Effector memory CD8-positive, alpha-beta T cell (primary cell): ENCODE data around the gene EEF1A1.
A peak's percentile ranks its signal among the peaks of the same experiment; 100 is the strongest.
"Not testable (repeated sequence)": the region's sequence is repeated elsewhere in the genome, so short reads cannot be mapped to it uniquely, and the experiment has no call there.

Source experiments
- ATAC-seq: fragments of 150-1000 bp; cut with Tn5 transposase; replicated peaks from 2 replicates; pipeline ENCODE4 v1.10.0; 2021; ENCODE audit warnings: mild to moderate bottlenecking, moderate library complexity
- DNase-seq, 3 experiments: peaks; one replicate each; pipeline ENCODE4 v3.0.0; 2021
- H3K27ac Mint-ChIP-seq, 2 donors: one replicate each; pipeline ENCODE4 v1.8.0; 2022; ENCODE audit warnings: mild to moderate bottlenecking in 2 of 2, mixed read lengths in 2 of 2, moderate library complexity in 2 of 2
- H3K27me3 Mint-ChIP-seq, 2 donors: one replicate each; pipeline ENCODE4 v1.8.0; 2022; ENCODE audit warnings: mixed read lengths in 2 of 2
- H3K36me3 Mint-ChIP-seq: one replicate; pipeline ENCODE4 v1.8.0; 2022; ENCODE audit warnings: mild to moderate bottlenecking, moderate library complexity, mixed read lengths; ENCODE audit not compliant: insufficient read depth
- H3K4me1 Mint-ChIP-seq, 2 donors: one replicate each; pipeline ENCODE4 v1.8.0; 2022; ENCODE audit warnings: low read depth in 2 of 2, mixed read lengths in 2 of 2
- H3K4me3 Mint-ChIP-seq, 2 donors: one replicate each; pipeline ENCODE4 v1.8.0; 2022; ENCODE audit warnings: mild to moderate bottlenecking in 2 of 2, mixed read lengths in 2 of 2, moderate library complexity in 2 of 2
- H3K9me3 Mint-ChIP-seq, 2 donors: one replicate each; pipeline ENCODE4 v1.8.0; 2022; ENCODE audit warnings: mixed read lengths in 2 of 2

EEF1A1 gene

DNA sequence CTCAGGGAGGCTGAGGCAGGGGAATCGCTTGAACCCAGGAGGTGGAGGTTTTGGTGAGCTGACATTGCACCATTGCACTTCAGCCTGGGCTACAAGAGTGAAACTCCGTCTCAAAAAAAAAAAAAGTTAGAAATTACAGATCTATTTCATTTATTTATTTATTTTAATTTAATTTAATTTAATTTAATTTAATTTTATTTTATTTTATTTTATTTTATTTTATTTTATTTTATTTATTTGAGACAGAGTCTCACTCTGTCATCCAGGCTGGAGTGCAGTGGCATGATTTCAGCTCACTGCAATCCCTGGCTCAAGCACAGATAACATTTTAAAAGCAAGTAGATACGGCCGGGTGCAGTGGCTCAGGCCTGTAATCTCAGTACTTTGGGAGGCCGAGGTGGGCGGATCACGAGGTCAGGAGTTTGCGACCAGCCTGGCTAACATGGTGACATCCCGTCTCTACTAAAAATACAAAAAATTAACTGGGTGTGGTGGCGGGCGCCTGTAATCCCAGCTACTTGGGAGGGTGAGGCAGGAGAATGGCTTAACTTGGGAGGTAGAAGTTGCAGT lies 34.6 kb upstream of the EEF1A1 start:
- ATAC-seq, DNase-seq, H3K27ac Mint-ChIP-seq, H3K4me3 Mint-ChIP-seq, H3K27me3 Mint-ChIP-seq, H3K36me3 Mint-ChIP-seq, H3K9me3 Mint-ChIP-seq, H3K4me1 Mint-ChIP-seq: not testable (repeated sequence)

DNA sequence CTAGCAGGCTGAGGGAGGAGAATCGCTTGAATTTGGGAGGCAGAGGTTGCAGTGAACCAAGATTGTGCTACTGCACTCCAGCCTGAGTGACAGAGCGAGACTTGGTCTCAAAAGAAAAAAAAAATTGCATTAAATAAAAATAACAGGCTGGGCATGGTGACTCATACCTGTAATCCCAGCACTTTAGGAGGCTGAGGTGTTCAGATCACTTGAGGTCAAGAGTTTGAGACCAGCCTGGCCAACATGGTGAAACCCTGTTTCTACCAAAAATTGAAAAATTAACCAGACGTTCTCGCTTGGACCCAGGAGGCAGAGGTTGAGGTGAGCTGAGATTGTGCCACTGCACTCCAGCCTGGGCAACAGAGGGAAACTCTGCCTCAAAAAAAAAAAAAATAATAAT lies 30.3 kb upstream of the EEF1A1 start:
- H3K27me3 Mint-ChIP-seq, H3K4me1 Mint-ChIP-seq, ATAC-seq, DNase-seq, H3K4me3 Mint-ChIP-seq, H3K36me3 Mint-ChIP-seq, H3K9me3 Mint-ChIP-seq, H3K27ac Mint-ChIP-seq: not testable (repeated sequence)

DNA sequence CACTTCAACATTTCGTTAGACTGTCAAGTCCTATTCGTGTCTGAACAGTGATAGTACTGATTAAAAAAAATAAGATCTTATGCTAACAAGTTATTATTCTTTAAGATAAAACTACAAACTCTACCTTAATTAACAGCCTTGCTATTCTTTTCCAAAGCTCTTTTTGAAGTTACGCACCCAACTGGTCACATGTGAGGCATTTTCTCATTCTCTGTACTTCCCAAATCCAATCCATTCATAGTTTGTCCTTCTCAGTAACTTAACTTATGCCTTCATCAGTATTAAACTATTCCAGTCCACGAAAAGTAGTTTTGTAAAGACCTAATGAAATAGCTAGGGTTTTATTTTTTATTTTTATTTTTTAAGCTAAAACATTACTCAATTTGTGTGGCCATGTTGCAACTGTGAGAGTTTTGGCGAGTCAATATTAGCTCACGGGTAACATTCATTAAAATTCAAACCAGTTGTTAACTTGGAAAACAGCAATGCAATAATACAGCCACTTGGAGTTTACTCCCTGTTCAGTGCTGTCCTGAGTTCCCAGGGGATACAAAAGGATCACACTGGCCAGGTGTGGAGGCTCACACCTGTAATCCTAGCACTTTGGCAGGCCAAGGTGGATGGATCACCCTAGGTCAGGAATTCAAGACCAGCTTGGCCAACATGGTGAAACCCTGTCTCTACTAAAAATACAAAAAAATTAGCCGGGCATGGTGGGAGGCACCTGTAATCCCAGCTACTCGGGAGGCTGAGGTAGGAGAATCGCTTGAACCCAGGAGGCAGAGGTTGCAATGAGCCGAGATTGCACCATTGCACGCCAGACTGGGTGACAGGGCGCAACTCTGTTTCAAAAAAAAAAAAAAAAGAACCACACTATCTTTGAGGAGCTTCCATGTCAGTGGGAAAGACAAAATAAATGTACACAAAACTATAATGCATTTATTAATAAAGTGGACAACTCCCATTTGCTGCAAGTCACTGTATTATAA lies 27.9 kb upstream of the EEF1A1 start:
- no peak overlapping the region for H3K4me3 Mint-ChIP-seq
- DNase-seq (no peak), ATAC-seq (no peak)
- no peak overlapping the region for H3K27ac Mint-ChIP-seq
- H3K27me3 Mint-ChIP-seq, result no peaks in the 10 kb centered on the region
- H3K9me3 Mint-ChIP-seq, result no peaks in the 10 kb centered on the region
- H3K36me3 Mint-ChIP-seq, result no peaks in the 10 kb centered on the region
- H3K4me1 Mint-ChIP-seq, result no peaks in the 10 kb centered on the region

DNA sequence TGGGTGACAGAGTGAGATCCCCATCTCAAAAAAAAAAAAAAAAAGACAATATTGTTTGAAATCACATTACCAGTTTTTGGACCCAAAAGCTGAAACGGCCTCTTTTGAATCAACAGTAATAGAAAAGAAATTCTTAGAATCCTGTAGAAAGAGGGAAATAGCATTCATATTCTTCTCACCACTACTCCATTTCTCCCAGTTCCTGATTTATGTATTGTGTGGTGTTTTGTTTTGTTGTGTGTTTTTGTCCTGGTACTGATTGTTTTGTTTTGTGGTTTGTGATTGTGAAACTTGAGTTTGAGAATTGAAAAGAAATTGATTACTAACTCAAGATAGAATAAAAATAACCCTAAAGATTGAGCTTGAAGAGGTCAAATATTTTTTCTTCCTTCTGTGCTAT lies 26.2 kb upstream of the EEF1A1 start:
- no peaks in the 10 kb centered on the region for H3K36me3 Mint-ChIP-seq
- H3K4me3 Mint-ChIP-seq, result no peak overlapping the region
- no peaks in the 10 kb centered on the region for H3K4me1 Mint-ChIP-seq
- H3K27me3 Mint-ChIP-seq, result no peaks in the 10 kb centered on the region
- no peak for ATAC-seq
- no peaks in the 10 kb centered on the region for H3K9me3 Mint-ChIP-seq
- no peak overlapping the region for H3K27ac Mint-ChIP-seq
- DNase-seq, result no peak

DNA sequence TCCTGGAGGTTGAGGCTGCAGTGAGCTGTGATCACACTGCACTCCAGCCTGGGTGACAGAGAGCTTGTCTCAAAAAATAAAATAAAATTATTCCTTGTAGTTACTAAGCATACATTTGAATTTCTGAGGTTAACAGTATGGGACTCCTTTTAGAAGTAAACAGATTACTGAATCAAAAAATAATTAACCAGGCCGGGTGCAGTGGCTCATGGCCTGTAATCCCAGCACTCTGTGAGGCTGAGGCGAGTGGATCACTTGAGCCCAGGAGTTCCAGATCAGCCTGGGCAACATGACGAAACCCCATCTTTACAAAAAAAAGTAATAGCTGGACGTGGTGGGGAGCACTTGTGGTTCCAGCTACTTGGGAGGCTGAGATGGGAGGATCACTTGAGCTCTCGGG lies 22.1 kb upstream of the EEF1A1 start:
- no peak overlapping the region for H3K27ac Mint-ChIP-seq
- no peak overlapping the region for H3K4me3 Mint-ChIP-seq
- H3K36me3 Mint-ChIP-seq, result no peaks in the 10 kb centered on the region
- no peaks in the 10 kb centered on the region for H3K9me3 Mint-ChIP-seq
- no peaks in the 10 kb centered on the region for H3K27me3 Mint-ChIP-seq
- DNase-seq (no peak), ATAC-seq (no peak)
- no peaks in the 10 kb centered on the region for H3K4me1 Mint-ChIP-seq

DNA sequence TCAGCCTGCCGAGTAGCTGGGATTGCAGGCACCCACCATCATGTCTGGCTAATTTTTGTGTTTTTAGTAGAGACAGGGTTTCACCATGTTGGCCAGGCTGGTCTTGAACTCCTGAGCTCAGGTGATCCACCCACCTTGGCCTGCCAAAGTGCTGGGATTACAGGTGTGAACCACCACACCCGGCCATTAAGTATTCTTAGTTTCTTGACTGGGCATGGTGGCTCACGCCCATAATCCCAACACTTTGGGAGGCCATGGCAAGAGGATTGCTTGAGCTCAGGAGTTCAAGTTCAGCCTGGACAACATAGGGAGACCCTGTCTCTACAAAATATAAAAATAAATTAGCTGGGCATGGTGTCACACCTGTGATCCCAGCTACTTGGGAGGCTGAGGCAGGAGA lies 21.6 kb upstream of the EEF1A1 start:
- H3K27me3 Mint-ChIP-seq, ATAC-seq, H3K4me1 Mint-ChIP-seq, DNase-seq, H3K36me3 Mint-ChIP-seq, H3K27ac Mint-ChIP-seq, H3K4me3 Mint-ChIP-seq, H3K9me3 Mint-ChIP-seq: not testable (repeated sequence)

DNA sequence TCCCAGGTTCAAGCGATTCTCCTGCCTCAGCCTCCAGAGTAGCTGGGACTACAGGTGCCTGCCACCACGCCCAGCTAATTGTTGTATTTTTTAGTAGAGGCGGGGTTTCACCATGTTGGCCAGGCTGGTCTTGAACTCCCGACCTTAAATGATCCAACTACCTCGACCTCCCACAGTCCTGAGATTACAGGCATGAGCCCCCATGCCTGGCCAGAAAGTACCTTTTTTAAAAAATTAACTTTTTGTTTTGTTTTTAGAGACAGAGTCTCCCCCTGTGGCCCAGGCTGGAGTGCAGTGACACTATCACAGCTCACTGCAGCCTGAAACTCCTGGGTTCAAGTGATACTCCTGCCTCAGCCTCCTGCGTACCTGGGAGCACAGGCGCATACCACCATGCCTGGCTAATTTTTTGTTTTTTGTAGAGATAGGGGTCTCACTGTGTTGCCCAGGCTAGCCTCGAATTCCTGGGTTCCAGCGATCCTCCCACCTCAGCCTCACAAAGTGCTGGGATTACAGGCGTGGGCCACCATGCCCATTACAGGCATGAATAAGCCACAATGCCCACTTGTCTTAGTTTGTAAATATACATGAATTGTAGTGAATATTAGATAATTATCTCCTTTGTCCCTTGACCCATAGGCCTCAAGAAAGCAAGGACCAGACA lies 17.4 kb upstream of the EEF1A1 start:
- H3K4me1 Mint-ChIP-seq, result no peaks in the 10 kb centered on the region
- ATAC-seq, result no peak
- H3K27ac Mint-ChIP-seq, result no peak overlapping the region
- no peaks in the 10 kb centered on the region for H3K36me3 Mint-ChIP-seq
- DNase-seq, result no peak
- H3K27me3 Mint-ChIP-seq, result no peaks in the 10 kb centered on the region
- no peak overlapping the region for H3K4me3 Mint-ChIP-seq
- H3K9me3 Mint-ChIP-seq, result no peaks in the 10 kb centered on the region

DNA sequence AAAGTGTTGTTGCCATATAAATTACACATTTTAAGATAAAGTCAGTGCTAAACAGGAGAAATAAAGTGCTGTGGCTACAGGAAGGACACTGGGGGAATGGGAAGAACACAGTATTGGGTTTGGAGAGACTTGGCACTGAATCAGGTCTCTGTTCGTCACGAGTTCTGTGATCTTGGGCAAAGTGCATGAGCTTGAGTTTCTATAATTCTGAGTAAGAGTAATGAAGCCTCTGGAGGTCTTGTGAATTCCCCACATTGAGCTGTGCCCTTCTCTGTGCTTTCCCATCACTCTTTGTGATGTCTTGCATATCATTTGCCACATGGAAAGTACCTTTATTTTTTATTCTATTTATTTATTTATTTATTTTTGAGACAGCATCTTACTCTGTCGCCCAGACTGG lies 16.8 kb upstream of the EEF1A1 start:
- Mint-ChIP-seq H3K9me3 (no peaks in the 10 kb centered on the region), H3K36me3 (no peaks in the 10 kb centered on the region), H3K4me3 (no peak overlapping the region), H3K4me1 (no peaks in the 10 kb centered on the region), H3K27me3 (no peaks in the 10 kb centered on the region), H3K27ac (no peak overlapping the region)
- DNase-seq (no peak), ATAC-seq (no peak)

DNA sequence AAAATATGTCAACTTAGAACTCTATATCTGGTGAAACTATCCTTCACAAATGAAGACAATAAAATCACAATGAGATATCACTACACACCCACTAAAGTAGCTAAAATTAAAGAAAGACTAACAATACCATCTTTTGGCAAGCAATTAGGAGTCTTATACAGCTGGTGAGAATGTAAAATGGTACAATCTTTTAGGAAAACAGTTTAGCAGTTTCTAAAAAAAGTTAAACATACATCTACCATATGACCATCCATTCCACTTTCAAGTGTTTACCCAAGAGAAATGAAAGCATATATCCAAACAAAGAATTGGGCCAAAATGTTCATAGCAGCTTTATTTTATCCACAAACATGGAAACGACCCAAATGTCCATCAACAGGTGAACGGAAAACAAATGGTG lies 13.8 kb upstream of the EEF1A1 start:
- Mint-ChIP-seq H3K27me3 (no peaks in the 10 kb centered on the region), H3K27ac (no peak overlapping the region), H3K4me1 (no peaks in the 10 kb centered on the region), H3K9me3 (no peaks in the 10 kb centered on the region), H3K36me3 (no peaks in the 10 kb centered on the region), H3K4me3 (no peak overlapping the region)
- no peak for ATAC-seq
- DNase-seq, result no peak

DNA sequence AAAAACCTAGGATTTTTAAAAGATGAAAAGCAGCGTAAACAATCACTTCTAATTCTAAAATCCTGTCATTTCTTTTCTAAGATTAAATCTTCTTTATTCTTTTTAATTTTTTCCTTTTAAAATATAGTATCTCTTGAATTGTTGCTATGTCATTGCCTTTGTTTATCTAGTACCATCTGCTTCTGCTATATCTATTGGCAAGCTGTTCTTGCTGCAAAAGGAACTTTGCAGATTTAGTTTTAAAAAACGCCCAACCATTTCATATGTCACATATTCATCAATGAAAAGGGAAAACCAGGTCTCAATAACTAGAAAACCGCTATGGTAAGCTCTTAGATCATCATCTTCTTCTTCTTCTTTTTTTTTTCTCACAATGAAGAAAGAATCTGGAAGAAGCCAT lies 11.5 kb upstream of the EEF1A1 start:
- Mint-ChIP-seq H3K27ac (no peak overlapping the region), H3K36me3 (no peaks in the 10 kb centered on the region), H3K27me3 (peaks cover 0 to 8% of the 10 kb centered on the region in 2 donors), H3K4me3 (no peak overlapping the region), H3K4me1 (no peaks in the 10 kb centered on the region), H3K9me3 (no peaks in the 10 kb centered on the region)
- no peak for DNase-seq
- ATAC-seq, result no peak

DNA sequence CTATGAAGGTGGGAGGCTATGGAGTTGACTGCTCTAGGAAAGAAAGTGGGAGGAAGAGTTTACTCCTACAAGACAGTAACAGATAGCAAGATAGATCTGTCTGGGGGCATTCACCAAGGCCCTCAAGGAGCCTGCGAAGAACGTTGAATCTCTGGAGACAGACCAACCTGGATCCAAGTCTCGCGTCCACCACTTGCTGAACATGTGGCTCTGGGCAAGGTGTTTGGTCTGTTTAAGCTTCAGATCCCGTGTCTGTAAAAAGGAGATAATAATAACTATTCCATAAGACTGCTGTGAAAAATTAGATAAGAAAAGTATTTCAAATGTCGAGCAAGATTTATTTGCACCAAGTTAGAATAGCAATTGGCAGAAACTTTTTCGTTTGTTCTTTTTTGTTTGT lies 8.1 kb upstream of the EEF1A1 start:
- ATAC-seq (no peak), DNase-seq (no peak)
- peak overlapping the region in 1 of 2 donors; percentile 11 for H3K27ac Mint-ChIP-seq
- H3K27me3 Mint-ChIP-seq, result peaks cover 0 to 8% of the 10 kb centered on the region in 2 donors
- H3K9me3 Mint-ChIP-seq, result no peaks in the 10 kb centered on the region
- peaks cover 1% of the 10 kb centered on the region for H3K36me3 Mint-ChIP-seq
- no peak overlapping the region for H3K4me3 Mint-ChIP-seq
- peaks cover 5% of the 10 kb centered on the region in 2 donors for H3K4me1 Mint-ChIP-seq

DNA sequence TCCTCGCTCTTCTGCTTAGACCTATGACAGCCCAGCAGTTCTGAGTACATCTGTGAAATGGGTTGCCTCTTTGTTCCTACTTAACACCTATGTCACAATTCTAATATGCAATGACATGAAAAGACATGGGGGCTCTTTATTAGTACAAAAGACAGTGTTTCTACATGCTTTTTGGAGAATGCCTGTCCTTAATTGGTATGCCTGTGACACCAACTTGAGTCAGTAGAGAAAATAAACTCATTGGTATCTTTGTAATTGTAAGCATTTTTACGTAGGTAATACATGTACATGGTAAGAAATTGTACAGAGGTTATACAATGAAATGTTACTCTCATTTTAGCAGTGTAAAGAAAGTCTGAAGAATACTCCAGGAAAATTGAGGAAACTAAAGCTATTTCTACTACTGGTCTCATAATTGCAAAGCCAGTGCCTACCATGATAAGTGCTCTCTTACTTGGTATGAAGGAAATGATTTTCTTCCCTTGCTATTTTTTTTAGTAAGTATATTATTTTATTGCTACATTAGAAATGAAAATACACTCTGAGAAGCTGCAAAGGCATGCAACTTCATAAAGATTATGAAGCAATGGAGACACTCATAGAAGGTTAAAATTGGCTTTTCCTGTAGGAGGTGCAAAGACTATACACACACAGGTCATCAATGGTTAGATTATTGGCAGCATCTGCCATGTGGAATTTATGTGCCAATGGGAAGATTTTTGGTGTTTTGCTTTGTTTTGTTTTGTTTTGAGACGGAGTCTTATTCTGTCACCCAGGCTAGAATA lies 4.9 kb upstream of the EEF1A1 start:
- Mint-ChIP-seq H3K27me3 (peaks cover 0 to 8% of the 10 kb centered on the region in 2 donors), H3K27ac (no peak overlapping the region), H3K4me1 (peaks cover 6 to 25% of the 10 kb centered on the region in 2 donors), H3K4me3 (no peak overlapping the region), H3K36me3 (peaks cover 23% of the 10 kb centered on the region), H3K9me3 (no peaks in the 10 kb centered on the region)
- DNase-seq, result no peak
- ATAC-seq, result no peak

DNA sequence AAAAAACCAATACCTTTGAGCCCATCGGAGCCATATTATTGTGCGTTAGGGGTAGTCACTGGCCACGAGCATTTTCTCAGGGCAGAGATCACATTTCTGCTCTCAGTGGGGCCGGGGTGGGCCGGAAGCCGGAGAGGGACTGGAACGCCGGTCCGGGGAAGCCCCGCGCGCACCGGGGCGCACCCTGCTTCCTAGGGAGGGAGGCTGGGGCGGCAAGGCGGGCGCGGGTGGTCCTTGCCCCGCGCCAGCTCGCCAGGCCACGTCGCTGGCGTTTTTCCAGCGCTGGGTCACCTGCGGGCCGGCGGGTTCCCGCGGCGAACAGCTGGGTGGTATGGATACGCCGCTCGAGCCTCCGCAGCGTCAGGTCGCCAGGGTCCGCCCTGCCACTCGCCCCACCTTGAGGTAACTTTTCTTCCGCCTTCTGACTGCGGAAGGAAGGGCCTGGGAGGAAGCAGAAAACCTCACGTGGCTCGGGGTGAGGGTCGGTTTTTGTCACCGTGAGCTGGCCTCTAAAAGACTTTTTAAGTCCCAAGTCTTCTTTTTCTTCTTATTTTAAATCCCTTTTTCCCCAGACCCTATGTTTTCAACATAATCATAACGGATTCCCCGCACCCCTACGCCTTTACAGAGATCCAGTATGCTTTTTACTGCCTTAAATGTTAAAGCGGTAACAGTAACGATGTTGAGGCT lies 2.7 kb upstream of the EEF1A1 start:
- Mint-ChIP-seq H3K4me1 (peaks cover 26 to 45% of the 10 kb centered on the region in 2 donors), H3K9me3 (no peaks in the 10 kb centered on the region), H3K36me3 (peaks cover 44% of the 10 kb centered on the region), H3K27ac (peak overlapping the region; percentile 97 to 100), H3K4me3 (peak overlapping the region; percentile 94 to 96), H3K27me3 (peaks cover 0 to 5% of the 10 kb centered on the region in 2 donors)
- ATAC-seq (peak; percentile 42), DNase-seq (peak; percentile 71)
